GM18498 (cell line): Measurements from ENCODE around the gene RBMS1.

Experiments used
- ATAC-seq: cut with Tn5 transposase; IDR thresholded peaks from one replicate; pipeline ENCODE4 v1.9.1; 2021; ENCODE audit warnings: mild to moderate bottlenecking, moderate library complexity; ENCODE audit not compliant: unreplicated experiment

RBMS1 gene

GRCh38 chr2:160310118-160310828 lies 183.3 kb downstream of the RBMS1 start:
- no peak for ATAC-seq

GRCh38 chr2:160309585-160309984 lies 184.0 kb downstream of the RBMS1 start:
- ATAC-seq, result no peak

- no peak for ATAC-seq
Measured at GRCh38 chr2:160308915-160309314, 184.7 kb downstream of the RBMS1 start.

GRCh38 chr2:160308476-160308875 lies 185.1 kb downstream of the RBMS1 start:
- ATAC-seq, result no peak

- no peak for ATAC-seq
Measured at GRCh38 chr2:160306985-160307384, 186.6 kb downstream of the RBMS1 start.

GRCh38 chr2:160305081-160305750 lies 188.4 kb downstream of the RBMS1 start:
- ATAC-seq, result no peak

- ATAC-seq, result no peak
Measured at GRCh38 chr2:160303527-160303926, 190.1 kb downstream of the RBMS1 start.

GRCh38 chr2:160303076-160303475 lies 190.5 kb downstream of the RBMS1 start:
- no peak for ATAC-seq

GRCh38 chr2:160301420-160301819 lies 192.2 kb downstream of the RBMS1 start:
- no peak for ATAC-seq

- ATAC-seq, result no peak
Measured at GRCh38 chr2:160300203-160300602, 193.4 kb downstream of the RBMS1 start.

GRCh38 chr2:160299540-160299939 lies 194.1 kb downstream of the RBMS1 start:
- no peak for ATAC-seq

- no peak for ATAC-seq
Measured at GRCh38 chr2:160298960-160299359, 194.6 kb downstream of the RBMS1 start.

GRCh38 chr2:160295519-160296207 lies 197.9 kb downstream of the RBMS1 start:
- ATAC-seq, result no peak

GRCh38 chr2:160294889-160295288 lies 198.7 kb downstream of the RBMS1 start:
- ATAC-seq, result no peak

GRCh38 chr2:160294339-160294803 lies 199.2 kb downstream of the RBMS1 start:
- no peak for ATAC-seq

GRCh38 chr2:160293391-160294091 lies 200.1 kb downstream of the RBMS1 start:
- no peak for ATAC-seq

GRCh38 chr2:160292225-160292624 lies 201.4 kb downstream of the RBMS1 start:
- ATAC-seq, result no peak

GRCh38 chr2:160291382-160291781 lies 202.2 kb downstream of the RBMS1 start:
- no peak for ATAC-seq

GRCh38 chr2:160290598-160290997 lies 203.0 kb downstream of the RBMS1 start:
- ATAC-seq, result no peak

GRCh38 chr2:160289831-160290230 lies 203.8 kb downstream of the RBMS1 start:
- no peak for ATAC-seq

- ATAC-seq, result no peak
Measured at GRCh38 chr2:160289126-160289525, 204.5 kb downstream of the RBMS1 start.
